Cerebellar cortex (tissue), 1 donor: Measurements from ENCODE around the gene ZBTB45.
"Not testable (repeated sequence)": the region's sequence is repeated elsewhere in the genome, so short reads cannot be mapped to it uniquely, and the experiment has no call there.

Source experiments
- DNase-seq: peaks from one replicate; pipeline ENCODE4 v3.0.0-alpha.2; 2015; ENCODE audit warnings: low spot score

ZBTB45 gene

GRCh38 chr19:58510084-58510862, 9.3 kb downstream of the ZBTB45 start:
- no peak for DNase-seq

GRCh38 chr19:58509731-58510083, 9.9 kb downstream of the ZBTB45 start:
- DNase-seq: no peak

- not testable (repeated sequence) for DNase-seq
These were observed 11.9 kb downstream of the ZBTB45 start for GRCh38 chr19:58507602-58508223.

GRCh38 chr19:58500242-58500641, 19.4 kb downstream of the ZBTB45 start:
- DNase-seq: no peak

- peak; percentile 99 for DNase-seq
These were observed 20.3 kb downstream of the ZBTB45 start for GRCh38 chr19:58499021-58499927.

GRCh38 chr19:58498316-58499020, 21.1 kb downstream of the ZBTB45 start:
- DNase-seq: no peak

- DNase-seq: no peak
These were observed 21.9 kb downstream of the ZBTB45 start for GRCh38 chr19:58497634-58498170.

GRCh38 chr19:58492265-58492664, 27.3 kb downstream of the ZBTB45 start:
- no peak for DNase-seq

GRCh38 chr19:58491393-58491792, 28.2 kb downstream of the ZBTB45 start:
- DNase-seq: no peak

- not testable (repeated sequence) for DNase-seq
These were observed 35.3 kb downstream of the ZBTB45 start for GRCh38 chr19:58484349-58484748.

- no peak for DNase-seq
These were observed 35.8 kb downstream of the ZBTB45 start for GRCh38 chr19:58483776-58484175.

- no peak for DNase-seq
These were observed 37.2 kb downstream of the ZBTB45 start for GRCh38 chr19:58482372-58482771.

- DNase-seq: no peak
These were observed 38.8 kb downstream of the ZBTB45 start for GRCh38 chr19:58480831-58481230.

GRCh38 chr19:58480481-58480830, 39.2 kb downstream of the ZBTB45 start:
- DNase-seq: no peak

- DNase-seq: no peak
These were observed 39.7 kb downstream of the ZBTB45 start for GRCh38 chr19:58479736-58480480.

GRCh38 chr19:58479303-58479702, 40.3 kb downstream of the ZBTB45 start:
- no peak for DNase-seq

GRCh38 chr19:58477871-58478270, 41.7 kb downstream of the ZBTB45 start:
- no peak for DNase-seq

GRCh38 chr19:58477130-58477529, 42.5 kb downstream of the ZBTB45 start:
- DNase-seq: no peak

- DNase-seq: peak; percentile 18
These were observed 43.1 kb downstream of the ZBTB45 start for GRCh38 chr19:58476498-58477015.

- peak; percentile 98 for DNase-seq
These were observed 43.7 kb downstream of the ZBTB45 start, which contains the start of gene ZNF446 for GRCh38 chr19:58475714-58476497. Gene ZNF446 (plus strand): TSS chr19:58476352. CDS start chr19:58477219, 867 bp downstream.
